Neuronal stem cell (in vitro differentiated cells): ENCODE results near the gene P2RY12.

ENCODE experiments used
- DNase-seq: peaks from one replicate; pipeline ENCODE4 v3.0.0-alpha.2; 2013; ENCODE audit warnings: low spot score
- H2AFZ ChIP-seq: one replicate; pipeline ENCODE4 v1.6.1; 2013; ENCODE audit warnings: mild to moderate bottlenecking, low read length, inconsistent platforms
- H2AK5ac ChIP-seq: 2 replicates; pipeline ENCODE4 v1.6.1; 2013; ENCODE audit warnings: low read depth, mild to moderate bottlenecking, inconsistent platforms, low read length, moderate library complexity, mixed read lengths
- H2BK120ac ChIP-seq: 2 replicates; pipeline ENCODE4 v1.6.1; 2013; ENCODE audit warnings: low read depth, mild to moderate bottlenecking, inconsistent platforms, low read length, moderate library complexity, mixed read lengths
- H2BK12ac ChIP-seq: one replicate; pipeline ENCODE4 v1.6.1; 2013; ENCODE audit warnings: low read length, inconsistent platforms
- H2BK15ac ChIP-seq: 2 replicates; pipeline ENCODE4 v1.6.1; 2013; ENCODE audit warnings: mild to moderate bottlenecking, low read length, inconsistent platforms, mixed read lengths
- H2BK5ac ChIP-seq: one replicate; pipeline ENCODE4 v1.6.1; 2013; ENCODE audit warnings: inconsistent platforms, mild to moderate bottlenecking, low read length, moderate library complexity
- H3K14ac ChIP-seq: one replicate; pipeline ENCODE4 v1.6.1; 2013; ENCODE audit warnings: low read length, inconsistent platforms
- H3K18ac ChIP-seq: 2 replicates; pipeline ENCODE4 v1.6.1; 2013; ENCODE audit warnings: low read length, inconsistent platforms
- H3K23ac ChIP-seq: 2 replicates; pipeline ENCODE4 v1.6.1; 2013; ENCODE audit warnings: low read depth, mild to moderate bottlenecking, mixed read lengths, low read length, inconsistent platforms; ENCODE audit not compliant: poor library complexity
- H3K27ac ChIP-seq: replicated peaks from 3 replicates; pipeline ENCODE4 v1.5.1; 2013; ENCODE audit warnings: low read length, inconsistent platforms
- H3K27me3 ChIP-seq, 3 experiments: 2 replicates each; pipeline ENCODE4 v1.6.1; 2013; ENCODE audit warnings: low read length in 3 of 3, mild to moderate bottlenecking in 2 of 3, inconsistent platforms in 1 of 3, low read depth in 1 of 3, mixed read lengths in 1 of 3, moderate library complexity in 1 of 3; ENCODE audit not compliant: control insufficient read depth in 3 of 3, insufficient read depth in 3 of 3
- H3K36me3 ChIP-seq, 2 donors: replicated peaks in 1 of 2; 2 replicates each; pipeline ENCODE4 v1.6.1; 2013; ENCODE audit warnings: low read length in 2 of 2; ENCODE audit not compliant: control insufficient read depth in 2 of 2, insufficient read depth in 2 of 2
- H3K4ac ChIP-seq: 2 replicates; pipeline ENCODE4 v1.6.1; 2013; ENCODE audit warnings: inconsistent platforms, mild to moderate bottlenecking, low read length, moderate library complexity
- H3K4me1 ChIP-seq, 2 donors: 1 replicate in 1 of 2; 2 replicates in 1 of 2; pipeline ENCODE4 v1.6.1; 2013; ENCODE audit warnings: low read length in 2 of 2, low read depth in 1 of 2; ENCODE audit not compliant: control insufficient read depth in 2 of 2, insufficient read depth in 1 of 2
- H3K4me2 ChIP-seq: one replicate; pipeline ENCODE4 v1.6.1; 2013; ENCODE audit warnings: mild to moderate bottlenecking, low read length, inconsistent platforms; ENCODE audit not compliant: insufficient read depth, poor library complexity, severe bottlenecking
- H3K4me3 ChIP-seq, 2 donors: 2 replicates each; pipeline ENCODE4 v1.5.1; 2013; ENCODE audit warnings: low read length in 2 of 2, mild to moderate bottlenecking in 2 of 2, inconsistent platforms in 1 of 2, moderate library complexity in 1 of 2
- H3K79me1 ChIP-seq: one replicate; pipeline ENCODE4 v1.6.1; 2013; ENCODE audit warnings: low read depth, mild to moderate bottlenecking, inconsistent platforms, low read length, moderate library complexity
- H3K9ac ChIP-seq: one replicate; pipeline ENCODE4 v1.6.1; 2013; ENCODE audit warnings: mild to moderate bottlenecking, low read depth, low read length, inconsistent platforms; ENCODE audit not compliant: poor library complexity
- H3K9me3 ChIP-seq, 2 donors: replicated peaks in 1 of 2; 2 replicates each; pipeline versions ENCODE3 to v1.6.1; 2013; ENCODE audit warnings: low read length in 2 of 2, mild to moderate bottlenecking in 2 of 2, inconsistent platforms in 1 of 2, low read depth in 1 of 2, mixed read lengths in 1 of 2, moderate library complexity in 1 of 2; ENCODE audit not compliant: control insufficient read depth in 2 of 2, insufficient read depth in 1 of 2
- H4K8ac ChIP-seq: one replicate; pipeline ENCODE4 v1.6.1; 2013; ENCODE audit warnings: low read depth, mild to moderate bottlenecking, inconsistent platforms, low read length, moderate library complexity
- H4K91ac ChIP-seq: one replicate; pipeline ENCODE4 v1.6.1; 2013; ENCODE audit warnings: low read length, low read depth, mild to moderate bottlenecking, inconsistent platforms; ENCODE audit not compliant: poor library complexity
- WGBS, 2 donors: extraction: QIAGEN DNeasy Blood & Tissue Kit; methylation state at CpG; one replicate each; pipeline ENCODE4 v1.1.7; 2013; ENCODE audit warnings: missing lambda C conversion rate in 2 of 2, mixed read lengths in 1 of 2; ENCODE audit not compliant: insufficient read length in 2 of 2, insufficient replicate concordance in 1 of 2; ENCODE audit errors: extremely low coverage in 2 of 2; 5-methylcytosine and 5-hydroxymethylcytosine counted together

The P2RY12 gene

GRCh38 chr3:151366993-151367392 is 17.6 kb downstream of the P2RY12 start:
- Histone ChIP-seq H3K4me3 (no peak overlapping the region), H3K4ac (no peak overlapping the region), H3K36me3 (peaks cover 3 to 7% of the 10 kb centered on the region in 2 donors), H3K27ac (no peak overlapping the region), H3K18ac (no peak overlapping the region), H2BK12ac (no peak overlapping the region), H2AK5ac (no peak overlapping the region), H4K91ac (no peak overlapping the region), H2BK120ac (no peak overlapping the region), H3K27me3 (no peaks in the 10 kb centered on the region), H2AFZ (no peak overlapping the region), H2BK15ac (no peak overlapping the region), H3K23ac (no peak overlapping the region), H3K9ac (no peak overlapping the region), H3K4me1 (peaks cover 0 to 2% of the 10 kb centered on the region in 2 donors), H4K8ac (no peak overlapping the region), H3K79me1 (peaks cover 1% of the 10 kb centered on the region), H3K4me2 (no peak overlapping the region), H3K14ac (no peak overlapping the region), H3K9me3 (peaks cover 0 to 2% of the 10 kb centered on the region in 2 donors), H2BK5ac (no peak overlapping the region)
- no peak for DNase-seq
- no CpG with 5 or more reads among the region's 3 CpGs for WGBS, 2 donors

GRCh38 chr3:151362751-151363174 is 21.8 kb downstream of the P2RY12 start:
- Histone ChIP-seq H3K4ac (no peak overlapping the region), H3K27me3 (no peaks in the 10 kb centered on the region), H3K27ac (no peak overlapping the region), H2BK120ac (no peak overlapping the region), H3K9me3 (peaks cover 0 to 2% of the 10 kb centered on the region in 2 donors), H2BK5ac (no peak overlapping the region), H3K36me3 (peaks cover 2 to 3% of the 10 kb centered on the region in 2 donors), H4K91ac (no peak overlapping the region), H3K79me1 (peaks cover 1% of the 10 kb centered on the region), H3K9ac (no peak overlapping the region), H3K14ac (no peak overlapping the region), H3K23ac (no peak overlapping the region), H3K4me1 (peaks cover 0 to 2% of the 10 kb centered on the region in 2 donors), H3K4me3 (no peak overlapping the region), H2BK15ac (no peak overlapping the region), H2AK5ac (no peak overlapping the region), H2BK12ac (no peak overlapping the region), H2AFZ (no peak overlapping the region), H3K4me2 (no peak overlapping the region), H3K18ac (no peak overlapping the region), H4K8ac (no peak overlapping the region)
- no CpG with 5 or more reads among the region's 3 CpGs for WGBS, 2 donors
- DNase-seq = no peak

DNA sequence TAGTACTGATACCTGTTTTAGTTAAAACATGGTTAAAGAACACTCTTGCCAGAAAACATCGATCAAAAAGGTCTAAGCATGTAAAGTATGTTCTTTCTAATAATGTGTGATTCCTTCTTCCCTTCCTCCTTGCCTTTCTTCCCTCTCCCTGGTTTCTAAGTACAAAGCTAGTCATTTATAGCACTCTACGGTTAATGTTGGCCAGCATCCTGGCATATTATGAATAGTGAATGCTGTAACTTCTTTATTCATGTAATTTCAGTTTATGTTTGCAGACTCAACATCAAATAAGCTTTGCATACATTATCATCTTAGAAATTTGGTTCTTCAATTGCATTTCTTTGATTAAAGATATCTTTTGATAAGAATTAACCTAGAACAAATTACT is 27.1 kb downstream of the P2RY12 start:
- Histone ChIP-seq H3K18ac (no peak overlapping the region), H4K8ac (no peak overlapping the region), H2BK15ac (no peak overlapping the region), H3K9me3 (no peaks in the 10 kb centered on the region), H3K14ac (no peak overlapping the region), H3K9ac (no peak overlapping the region), H3K4ac (no peak overlapping the region), H3K27ac (no peak overlapping the region), H3K36me3 (peaks cover 0 to 4% of the 10 kb centered on the region in 2 donors), H3K79me1 (no peaks in the 10 kb centered on the region), H2BK120ac (no peak overlapping the region), H2BK12ac (no peak overlapping the region), H2BK5ac (no peak overlapping the region), H4K91ac (no peak overlapping the region), H2AFZ (no peak overlapping the region), H3K23ac (no peak overlapping the region), H3K4me1 (no peaks in the 10 kb centered on the region), H2AK5ac (no peak overlapping the region), H3K4me3 (no peak overlapping the region), H3K4me2 (no peak overlapping the region), H3K27me3 (no peaks in the 10 kb centered on the region)
- no peak for DNase-seq
- no CpG with 5 or more reads among the region's 2 CpGs for WGBS, 2 donors

- no peak overlapping the region for H2BK120ac ChIP-seq
- WGBS, 2 donors = no CpG with 5 or more reads among the region's 2 CpGs
Observed at GRCh38 chr3:151356794-151357462, 27.6 kb downstream of the P2RY12 start.

More at GRCh38 chr3:151356794-151357462, 27.6 kb downstream of the P2RY12 start:
- DNase-seq = no peak
- Histone ChIP-seq H4K91ac (no peak overlapping the region), H2BK15ac (no peak overlapping the region), H2BK5ac (no peak overlapping the region), H2AFZ (no peak overlapping the region), H3K4me2 (no peak overlapping the region), H2BK12ac (no peak overlapping the region), H3K9ac (no peak overlapping the region), H3K27ac (no peak overlapping the region), H3K4ac (no peak overlapping the region), H3K36me3 (peaks cover 0 to 4% of the 10 kb centered on the region in 2 donors), H2AK5ac (no peak overlapping the region), H3K14ac (no peak overlapping the region), H3K18ac (no peak overlapping the region), H3K4me3 (no peak overlapping the region), H3K4me1 (no peaks in the 10 kb centered on the region), H3K79me1 (no peaks in the 10 kb centered on the region), H3K27me3 (no peaks in the 10 kb centered on the region), H4K8ac (no peak overlapping the region), H3K23ac (no peak overlapping the region), H3K9me3 (no peaks in the 10 kb centered on the region)
